Measurements from ENCODE around the gene CPA5. TPM values are rescaled to one million over a fixed set of nuclear protein-coding genes. Genes with fewer than 3 reads are reported as not detected.

Gene CPA5
- total and polyA plus RNA-seq, 9 of the 15 experiments (the other 6 are each of a cell fraction or from before 2014, with no cell fraction given), result 0.13 to 2.4 (median 0.91) TPM

DNA sequence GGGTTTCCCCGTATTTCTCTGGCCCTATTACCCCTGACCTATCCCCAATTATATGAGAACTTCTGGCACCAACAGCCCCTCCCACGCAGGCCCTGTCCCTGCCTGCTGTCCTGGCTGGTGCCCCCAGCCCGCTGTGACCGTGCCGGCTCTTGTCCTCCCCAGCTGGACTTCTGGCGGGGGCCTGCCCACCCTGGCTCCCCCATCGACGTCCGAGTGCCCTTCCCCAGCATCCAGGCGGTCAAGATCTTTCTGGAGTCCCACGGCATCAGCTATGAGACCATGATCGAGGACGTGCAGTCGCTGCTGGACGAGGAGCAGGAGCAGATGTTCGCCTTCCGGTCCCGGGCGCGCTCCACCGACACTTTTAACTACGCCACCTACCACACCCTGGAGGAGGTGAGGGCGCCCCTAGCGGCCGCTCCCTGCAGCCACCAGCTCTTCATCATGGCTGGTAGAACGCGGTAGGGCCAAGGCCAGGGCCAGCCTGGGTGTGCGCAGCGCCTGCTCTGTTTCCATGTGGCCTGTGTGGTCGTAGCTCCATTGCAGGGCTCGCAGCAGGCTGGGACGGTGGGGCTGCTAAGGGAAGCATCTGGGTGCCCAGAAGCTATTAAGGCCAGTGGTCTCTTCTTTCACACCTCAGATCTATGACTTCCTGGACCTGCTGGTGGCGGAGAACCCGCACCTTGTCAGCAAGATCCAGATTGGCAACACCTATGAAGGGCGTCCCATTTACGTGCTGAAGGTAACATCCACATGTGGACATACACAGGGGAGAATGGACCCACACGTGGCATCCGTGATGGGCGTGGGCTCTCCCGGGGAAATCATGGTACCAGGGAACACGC lies 37.1 kb downstream of the CPA5 start (continued):
- TF ChIP-seq ZBTB49 (CRISPR knock-in tag; IDR thresholded peaks at IDR 0.05; ENCODE audit: borderline replicate concordance) (no peak), ZNF707 (CRISPR knock-in tag; conservative IDR thresholded peaks at IDR 0.05) (no peak), MTA3 (IDR thresholded peaks at IDR 0.05; ENCODE audit: borderline replicate concordance) (no peak), ZNF668 (CRISPR knock-in tag; IDR thresholded peaks at IDR 0.05) (no peak), BHLHE40 (IDR thresholded peaks at IDR 0.05; ENCODE audit: low read length) (0 out of 2 replicates have a peak, but pooled peaks have one; percentile 8), EGR1 (conservative IDR thresholded peaks at IDR 0.05) (no peak), ZNF75A (CRISPR knock-in tag; IDR thresholded peaks at IDR 0.05) (no peak), BMI1 (IDR thresholded peaks at IDR 0.05; ENCODE audit: low read length) (no peak), ETV5 (CRISPR knock-in tag; IDR thresholded peaks at IDR 0.05; ENCODE audit: low read depth) (no peak), ZNF184 (CRISPR knock-in tag; IDR thresholded peaks at IDR 0.05) (no peak), MCM3 (IDR thresholded peaks at IDR 0.05) (no peak), ZNF316 (IDR thresholded peaks at IDR 0.05) (no peak), RCOR1 (IDR thresholded peaks at IDR 0.05; ENCODE audit: borderline replicate concordance in 1 of 2, low read depth in 2 of 2, low read length in 2 of 2) (0 out of 4 replicates have a peak, but pooled peaks of 1 of the 2 experiments have one; percentile 17), MEF2D (tag; conservative IDR thresholded peaks at IDR 0.05; ENCODE audit: low read depth) (no peak), RFX1 (IDR thresholded peaks at IDR 0.05) (no peak)
- TF ChIP-seq, protein P1, sequence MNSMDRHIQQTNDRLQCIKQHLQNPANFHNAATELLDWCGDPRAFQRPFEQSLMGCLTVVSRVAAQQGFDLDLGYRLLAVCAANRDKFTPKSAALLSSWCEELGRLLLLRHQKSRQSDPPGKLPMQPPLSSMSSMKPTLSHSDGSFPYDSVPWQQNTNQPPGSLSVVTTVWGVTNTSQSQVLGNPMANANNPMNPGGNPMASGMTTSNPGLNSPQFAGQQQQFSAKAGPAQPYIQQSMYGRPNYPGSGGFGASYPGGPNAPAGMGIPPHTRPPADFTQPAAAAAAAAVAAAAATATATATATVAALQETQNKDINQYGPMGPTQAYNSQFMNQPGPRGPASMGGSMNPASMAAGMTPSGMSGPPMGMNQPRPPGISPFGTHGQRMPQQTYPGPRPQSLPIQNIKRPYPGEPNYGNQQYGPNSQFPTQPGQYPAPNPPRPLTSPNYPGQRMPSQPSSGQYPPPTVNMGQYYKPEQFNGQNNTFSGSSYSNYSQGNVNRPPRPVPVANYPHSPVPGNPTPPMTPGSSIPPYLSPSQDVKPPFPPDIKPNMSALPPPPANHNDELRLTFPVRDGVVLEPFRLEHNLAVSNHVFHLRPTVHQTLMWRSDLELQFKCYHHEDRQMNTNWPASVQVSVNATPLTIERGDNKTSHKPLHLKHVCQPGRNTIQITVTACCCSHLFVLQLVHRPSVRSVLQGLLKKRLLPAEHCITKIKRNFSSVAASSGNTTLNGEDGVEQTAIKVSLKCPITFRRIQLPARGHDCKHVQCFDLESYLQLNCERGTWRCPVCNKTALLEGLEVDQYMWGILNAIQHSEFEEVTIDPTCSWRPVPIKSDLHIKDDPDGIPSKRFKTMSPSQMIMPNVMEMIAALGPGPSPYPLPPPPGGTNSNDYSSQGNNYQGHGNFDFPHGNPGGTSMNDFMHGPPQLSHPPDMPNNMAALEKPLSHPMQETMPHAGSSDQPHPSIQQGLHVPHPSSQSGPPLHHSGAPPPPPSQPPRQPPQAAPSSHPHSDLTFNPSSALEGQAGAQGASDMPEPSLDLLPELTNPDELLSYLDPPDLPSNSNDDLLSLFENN (IDR thresholded peaks at IDR 0.05; ENCODE audit: low read depth in 2 of 2, low read length in 2 of 2), result 0 out of 4 replicates have a peak, but pooled peaks of 1 of the 2 experiments have one; percentile 24
- TF ChIP-seq, protein P2, sequence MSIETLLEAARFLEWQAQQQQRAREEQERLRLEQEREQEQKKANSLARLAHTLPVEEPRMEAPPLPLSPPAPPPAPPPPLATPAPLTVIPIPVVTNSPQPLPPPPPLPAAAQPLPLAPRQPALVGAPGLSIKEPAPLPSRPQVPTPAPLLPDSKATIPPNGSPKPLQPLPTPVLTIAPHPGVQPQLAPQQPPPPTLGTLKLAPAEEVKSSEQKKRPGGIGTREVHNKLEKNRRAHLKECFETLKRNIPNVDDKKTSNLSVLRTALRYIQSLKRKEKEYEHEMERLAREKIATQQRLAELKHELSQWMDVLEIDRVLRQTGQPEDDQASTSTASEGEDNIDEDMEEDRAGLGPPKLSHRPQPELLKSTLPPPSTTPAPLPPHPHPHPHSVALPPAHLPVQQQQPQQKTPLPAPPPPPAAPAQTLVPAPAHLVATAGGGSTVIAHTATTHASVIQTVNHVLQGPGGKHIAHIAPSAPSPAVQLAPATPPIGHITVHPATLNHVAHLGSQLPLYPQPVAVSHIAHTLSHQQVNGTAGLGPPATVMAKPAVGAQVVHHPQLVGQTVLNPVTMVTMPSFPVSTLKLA (conservative IDR thresholded peaks at IDR 0.05), result no peak

All from K562 (cell line).